WTC11 (cell line): Measurements from ENCODE around the gene SIGLEC1. TPM values are rescaled to one million over a fixed set of nuclear protein-coding genes. Genes with fewer than 3 reads are reported as not detected.

Source experiments
- ATAC-seq: fragments of 200-7000 bp; cut with Tn5 transposase; 2 replicates; pipeline ENCODE4 v1.10.0; 2021; ENCODE audit warnings: mild to moderate bottlenecking, moderate library complexity
- CTCF ChIA-PET: fragments of 300-600 bp; sonication (Branson Sonifier 250); formaldehyde crosslinking; loops from one replicate; lab custom pipeline; 2021; ENCODE audit warnings: antibody characterized with exemption; lab: Charles Lee
- POLR2A ChIA-PET: fragments of 350-600 bp; sonication (Branson Sonifier 250); formaldehyde crosslinking; loops from one replicate; lab custom pipeline; 2021; ENCODE audit warnings: antibody characterized with exemption; lab: Charles Lee
- DNase-seq: peaks from one replicate; pipeline ENCODE4 v3.0.0; 2021; ENCODE audit warnings: low spot score
- H3K27ac Mint-ChIP-seq: 2 replicates; pipeline ENCODE4 v1.8.0; 2021; ENCODE audit warnings: mixed read lengths
- H3K27me3 Mint-ChIP-seq: 2 replicates; pipeline ENCODE4 v1.8.0; 2021; ENCODE audit warnings: low read depth, mild to moderate bottlenecking, moderate library complexity, mixed read lengths
- H3K36me3 Mint-ChIP-seq: 2 replicates; pipeline ENCODE4 v1.8.0; 2021; ENCODE audit warnings: mixed read lengths
- H3K4me1 Mint-ChIP-seq: 2 replicates; pipeline ENCODE4 v1.8.0; 2022; ENCODE audit warnings: mixed read lengths
- H3K4me3 Mint-ChIP-seq: 2 replicates; pipeline ENCODE4 v1.8.0; 2021; ENCODE audit warnings: mild to moderate bottlenecking, moderate library complexity, mixed read lengths
- H3K9me3 Mint-ChIP-seq: 2 replicates; pipeline ENCODE4 v1.8.0; 2021; ENCODE audit warnings: mixed read lengths
- AFF4 ChIP-seq: sonication (generic); formaldehyde crosslinking; IDR thresholded peaks from 2 replicates; pipeline ENCODE4 v1.8.1; 2023; ENCODE audit warnings: mild to moderate bottlenecking, missing genetic modification reagents, borderline replicate concordance
- FOXK1 ChIP-seq: sonication (generic); formaldehyde crosslinking; IDR thresholded peaks from 2 replicates; pipeline ENCODE4 v1.8.0; 2022; ENCODE audit warnings: mild to moderate bottlenecking, moderate library complexity, missing genetic modification reagents
- GTF2I ChIP-seq: fragments of 250-450 bp; sonication (Bioruptor Pico); conservative IDR thresholded peaks from 2 replicates; pipeline ENCODE4 v1.4.0; 2021; ENCODE audit warnings: mild to moderate bottlenecking
- JUN ChIP-seq: sonication (generic); formaldehyde crosslinking; IDR thresholded peaks from 2 replicates; pipeline ENCODE4 v1.8.0; 2023; ENCODE audit warnings: mild to moderate bottlenecking, missing genetic modification reagents
- KAT7 ChIP-seq: sonication (generic); formaldehyde crosslinking; IDR thresholded peaks from 2 replicates; pipeline ENCODE4 v1.8.1; 2023; ENCODE audit warnings: missing genetic modification reagents, mild to moderate bottlenecking, borderline replicate concordance
- ZNF121 ChIP-seq: sonication (generic); formaldehyde crosslinking; IDR thresholded peaks from 2 replicates; pipeline ENCODE4 v1.8.0; 2023; ENCODE audit warnings: missing genetic modification reagents
- ZNF396 ChIP-seq: fragments of 250-450 bp; sonication (Bioruptor Pico); IDR thresholded peaks from 2 replicates; pipeline ENCODE4 v1.8.0; 2021; ENCODE audit warnings: mild to moderate bottlenecking, moderate library complexity, borderline replicate concordance
- total RNA-seq: library from RNA; stranded (reverse); gene quantifications from 3 replicates; pipeline ENCODE4 v1.2.3, GENCODE V29; 2021
- TF ChIP-seq, protein P1 (sequence below): sonication (generic); formaldehyde crosslinking; IDR thresholded peaks from 2 replicates; pipeline ENCODE4 v1.8.1; 2023; ENCODE audit warnings: mild to moderate bottlenecking, missing genetic modification reagents
- TF ChIP-seq, protein P2 (sequence below): sonication (generic); formaldehyde crosslinking; IDR thresholded peaks from 2 replicates; pipeline ENCODE4 v1.8.0; 2023; ENCODE audit warnings: missing genetic modification reagents, mild to moderate bottlenecking, borderline replicate concordance
- TF ChIP-seq, protein P3 (sequence below): sonication (generic); formaldehyde crosslinking; conservative IDR thresholded peaks from 2 replicates; pipeline ENCODE4 v1.8.1; 2022; ENCODE audit warnings: mild to moderate bottlenecking, missing genetic modification reagents
- TF ChIP-seq, protein P4 (sequence below): fragments of 250-450 bp; sonication (Bioruptor Pico); IDR thresholded peaks from 2 replicates; pipeline ENCODE4 v1.9.0; 2021; ENCODE audit warnings: mild to moderate bottlenecking, borderline replicate concordance
- TF ChIP-seq, protein P5 (sequence below): fragments of 250-450 bp; sonication (Bioruptor Pico); IDR thresholded peaks from 2 replicates; pipeline ENCODE4 v2.1.2; 2022; ENCODE audit warnings: mild to moderate bottlenecking, moderate library complexity
- TF ChIP-seq, protein P6 (sequence below): sonication (generic); formaldehyde crosslinking; IDR thresholded peaks from 2 replicates; pipeline ENCODE4 v1.8.0; 2022; ENCODE audit warnings: mild to moderate bottlenecking, missing genetic modification reagents

SIGLEC1 gene
- total RNA-seq, 1 experiment from 2014 or later: 0.04 TPM

DNA sequence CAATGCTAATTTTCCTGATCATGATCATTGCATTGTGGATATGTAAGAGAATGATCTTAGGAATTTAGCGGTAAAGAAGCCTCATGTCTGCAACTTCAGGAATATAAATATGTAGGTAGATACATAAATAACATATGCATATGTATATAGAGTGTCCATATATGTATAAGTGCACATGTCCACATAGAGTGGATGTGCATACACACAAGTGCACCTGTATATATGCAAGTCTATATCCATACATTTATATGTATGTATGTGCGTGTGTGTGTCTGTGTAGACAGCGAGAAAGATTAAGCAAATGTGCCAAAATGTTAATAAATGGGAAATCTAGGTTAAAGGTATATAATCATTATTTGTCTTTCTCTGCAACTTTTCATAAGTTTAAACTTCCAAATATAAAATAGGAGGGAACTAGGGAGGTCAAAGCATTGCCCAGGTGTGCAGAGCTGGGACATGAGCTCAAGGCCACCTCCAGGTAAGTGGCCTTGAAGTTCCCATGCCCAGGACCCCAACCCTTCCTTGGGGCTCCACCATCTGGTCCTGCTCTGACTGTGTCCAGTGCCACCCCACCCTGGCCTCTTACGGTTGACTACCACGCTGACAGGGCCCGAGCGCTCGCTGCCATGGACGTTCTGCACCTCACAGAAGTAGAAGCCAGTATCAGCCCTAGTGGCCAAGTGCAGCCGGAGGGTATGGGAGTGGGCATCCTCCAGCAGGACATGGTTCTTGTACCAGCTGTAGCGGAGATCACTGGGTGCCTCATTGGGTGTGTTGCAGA lies 9.6 kb downstream of the SIGLEC1 start:
- Mint-ChIP-seq H3K27me3 (no peaks in the 10 kb centered on the region), H3K27ac (no peak overlapping the region), H3K9me3 (no peaks in the 10 kb centered on the region), H3K4me3 (no peak overlapping the region), H3K36me3 (no peaks in the 10 kb centered on the region)
- CTCF ChIA-PET: interaction anchor here (0.6 to 2.2 kb wide), 9 partner anchors 8 to 336 kb away, joined by 3 to 10 read pairs (median 4); partner anchors contain the start of genes ADAM33 and ADISSP
- DNase-seq (no peak), ATAC-seq (no peak)
- POLR2A ChIA-PET: no interaction called here
- no peak for TF ChIP-seq GTF2I (CRISPR knock-in tag)
- TF ChIP-seq, protein P1, sequence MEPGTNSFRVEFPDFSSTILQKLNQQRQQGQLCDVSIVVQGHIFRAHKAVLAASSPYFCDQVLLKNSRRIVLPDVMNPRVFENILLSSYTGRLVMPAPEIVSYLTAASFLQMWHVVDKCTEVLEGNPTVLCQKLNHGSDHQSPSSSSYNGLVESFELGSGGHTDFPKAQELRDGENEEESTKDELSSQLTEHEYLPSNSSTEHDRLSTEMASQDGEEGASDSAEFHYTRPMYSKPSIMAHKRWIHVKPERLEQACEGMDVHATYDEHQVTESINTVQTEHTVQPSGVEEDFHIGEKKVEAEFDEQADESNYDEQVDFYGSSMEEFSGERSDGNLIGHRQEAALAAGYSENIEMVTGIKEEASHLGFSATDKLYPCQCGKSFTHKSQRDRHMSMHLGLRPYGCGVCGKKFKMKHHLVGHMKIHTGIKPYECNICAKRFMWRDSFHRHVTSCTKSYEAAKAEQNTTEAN (CRISPR knock-in tag): no peak
- TF ChIP-seq, protein P2, sequence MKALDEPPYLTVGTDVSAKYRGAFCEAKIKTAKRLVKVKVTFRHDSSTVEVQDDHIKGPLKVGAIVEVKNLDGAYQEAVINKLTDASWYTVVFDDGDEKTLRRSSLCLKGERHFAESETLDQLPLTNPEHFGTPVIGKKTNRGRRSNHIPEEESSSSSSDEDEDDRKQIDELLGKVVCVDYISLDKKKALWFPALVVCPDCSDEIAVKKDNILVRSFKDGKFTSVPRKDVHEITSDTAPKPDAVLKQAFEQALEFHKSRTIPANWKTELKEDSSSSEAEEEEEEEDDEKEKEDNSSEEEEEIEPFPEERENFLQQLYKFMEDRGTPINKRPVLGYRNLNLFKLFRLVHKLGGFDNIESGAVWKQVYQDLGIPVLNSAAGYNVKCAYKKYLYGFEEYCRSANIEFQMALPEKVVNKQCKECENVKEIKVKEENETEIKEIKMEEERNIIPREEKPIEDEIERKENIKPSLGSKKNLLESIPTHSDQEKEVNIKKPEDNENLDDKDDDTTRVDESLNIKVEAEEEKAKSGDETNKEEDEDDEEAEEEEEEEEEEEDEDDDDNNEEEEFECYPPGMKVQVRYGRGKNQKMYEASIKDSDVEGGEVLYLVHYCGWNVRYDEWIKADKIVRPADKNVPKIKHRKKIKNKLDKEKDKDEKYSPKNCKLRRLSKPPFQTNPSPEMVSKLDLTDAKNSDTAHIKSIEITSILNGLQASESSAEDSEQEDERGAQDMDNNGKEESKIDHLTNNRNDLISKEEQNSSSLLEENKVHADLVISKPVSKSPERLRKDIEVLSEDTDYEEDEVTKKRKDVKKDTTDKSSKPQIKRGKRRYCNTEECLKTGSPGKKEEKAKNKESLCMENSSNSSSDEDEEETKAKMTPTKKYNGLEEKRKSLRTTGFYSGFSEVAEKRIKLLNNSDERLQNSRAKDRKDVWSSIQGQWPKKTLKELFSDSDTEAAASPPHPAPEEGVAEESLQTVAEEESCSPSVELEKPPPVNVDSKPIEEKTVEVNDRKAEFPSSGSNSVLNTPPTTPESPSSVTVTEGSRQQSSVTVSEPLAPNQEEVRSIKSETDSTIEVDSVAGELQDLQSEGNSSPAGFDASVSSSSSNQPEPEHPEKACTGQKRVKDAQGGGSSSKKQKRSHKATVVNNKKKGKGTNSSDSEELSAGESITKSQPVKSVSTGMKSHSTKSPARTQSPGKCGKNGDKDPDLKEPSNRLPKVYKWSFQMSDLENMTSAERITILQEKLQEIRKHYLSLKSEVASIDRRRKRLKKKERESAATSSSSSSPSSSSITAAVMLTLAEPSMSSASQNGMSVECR (CRISPR knock-in tag): no peak
- TF ChIP-seq, all 79 proteins: peak for 0
- no peaks in the 10 kb centered on the region for H3K4me1 Mint-ChIP-seq

- Mint-ChIP-seq H3K36me3 (no peaks in the 10 kb centered on the region), H3K27me3 (no peaks in the 10 kb centered on the region)
- CTCF ChIA-PET: interaction anchor here (0.7 to 8.0 kb wide), 4 partner anchors 9 to 50 kb away, joined by 3 to 70 read pairs (median 46); no protein-coding TSS in a partner anchor
- TF ChIP-seq, protein P3, sequence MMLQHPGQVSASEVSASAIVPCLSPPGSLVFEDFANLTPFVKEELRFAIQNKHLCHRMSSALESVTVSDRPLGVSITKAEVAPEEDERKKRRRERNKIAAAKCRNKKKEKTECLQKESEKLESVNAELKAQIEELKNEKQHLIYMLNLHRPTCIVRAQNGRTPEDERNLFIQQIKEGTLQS (CRISPR knock-in tag): no peak
- no peak for TF ChIP-seq JUN (CRISPR knock-in tag)
- TF ChIP-seq, protein P4, sequence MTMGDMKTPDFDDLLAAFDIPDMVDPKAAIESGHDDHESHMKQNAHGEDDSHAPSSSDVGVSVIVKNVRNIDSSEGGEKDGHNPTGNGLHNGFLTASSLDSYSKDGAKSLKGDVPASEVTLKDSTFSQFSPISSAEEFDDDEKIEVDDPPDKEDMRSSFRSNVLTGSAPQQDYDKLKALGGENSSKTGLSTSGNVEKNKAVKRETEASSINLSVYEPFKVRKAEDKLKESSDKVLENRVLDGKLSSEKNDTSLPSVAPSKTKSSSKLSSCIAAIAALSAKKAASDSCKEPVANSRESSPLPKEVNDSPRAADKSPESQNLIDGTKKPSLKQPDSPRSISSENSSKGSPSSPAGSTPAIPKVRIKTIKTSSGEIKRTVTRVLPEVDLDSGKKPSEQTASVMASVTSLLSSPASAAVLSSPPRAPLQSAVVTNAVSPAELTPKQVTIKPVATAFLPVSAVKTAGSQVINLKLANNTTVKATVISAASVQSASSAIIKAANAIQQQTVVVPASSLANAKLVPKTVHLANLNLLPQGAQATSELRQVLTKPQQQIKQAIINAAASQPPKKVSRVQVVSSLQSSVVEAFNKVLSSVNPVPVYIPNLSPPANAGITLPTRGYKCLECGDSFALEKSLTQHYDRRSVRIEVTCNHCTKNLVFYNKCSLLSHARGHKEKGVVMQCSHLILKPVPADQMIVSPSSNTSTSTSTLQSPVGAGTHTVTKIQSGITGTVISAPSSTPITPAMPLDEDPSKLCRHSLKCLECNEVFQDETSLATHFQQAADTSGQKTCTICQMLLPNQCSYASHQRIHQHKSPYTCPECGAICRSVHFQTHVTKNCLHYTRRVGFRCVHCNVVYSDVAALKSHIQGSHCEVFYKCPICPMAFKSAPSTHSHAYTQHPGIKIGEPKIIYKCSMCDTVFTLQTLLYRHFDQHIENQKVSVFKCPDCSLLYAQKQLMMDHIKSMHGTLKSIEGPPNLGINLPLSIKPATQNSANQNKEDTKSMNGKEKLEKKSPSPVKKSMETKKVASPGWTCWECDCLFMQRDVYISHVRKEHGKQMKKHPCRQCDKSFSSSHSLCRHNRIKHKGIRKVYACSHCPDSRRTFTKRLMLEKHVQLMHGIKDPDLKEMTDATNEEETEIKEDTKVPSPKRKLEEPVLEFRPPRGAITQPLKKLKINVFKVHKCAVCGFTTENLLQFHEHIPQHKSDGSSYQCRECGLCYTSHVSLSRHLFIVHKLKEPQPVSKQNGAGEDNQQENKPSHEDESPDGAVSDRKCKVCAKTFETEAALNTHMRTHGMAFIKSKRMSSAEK: no peak
- no peak for TF ChIP-seq AFF4 (CRISPR knock-in tag)
- no peak for TF ChIP-seq ZNF396 (CRISPR knock-in tag)
- no peak for TF ChIP-seq ZNF121 (CRISPR knock-in tag)
- no peak for TF ChIP-seq KAT7 (CRISPR knock-in tag)
- TF ChIP-seq, protein P5, sequence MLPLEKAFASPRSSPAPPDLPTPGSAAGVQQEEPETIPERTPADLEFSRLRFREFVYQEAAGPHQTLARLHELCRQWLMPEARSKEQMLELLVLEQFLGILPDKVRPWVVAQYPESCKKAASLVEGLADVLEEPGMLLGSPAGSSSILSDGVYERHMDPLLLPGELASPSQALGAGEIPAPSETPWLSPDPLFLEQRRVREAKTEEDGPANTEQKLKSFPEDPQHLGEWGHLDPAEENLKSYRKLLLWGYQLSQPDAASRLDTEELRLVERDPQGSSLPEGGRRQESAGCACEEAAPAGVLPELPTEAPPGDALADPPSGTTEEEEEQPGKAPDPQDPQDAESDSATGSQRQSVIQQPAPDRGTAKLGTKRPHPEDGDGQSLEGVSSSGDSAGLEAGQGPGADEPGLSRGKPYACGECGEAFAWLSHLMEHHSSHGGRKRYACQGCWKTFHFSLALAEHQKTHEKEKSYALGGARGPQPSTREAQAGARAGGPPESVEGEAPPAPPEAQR (CRISPR knock-in tag): no peak
- TF ChIP-seq, protein P6, sequence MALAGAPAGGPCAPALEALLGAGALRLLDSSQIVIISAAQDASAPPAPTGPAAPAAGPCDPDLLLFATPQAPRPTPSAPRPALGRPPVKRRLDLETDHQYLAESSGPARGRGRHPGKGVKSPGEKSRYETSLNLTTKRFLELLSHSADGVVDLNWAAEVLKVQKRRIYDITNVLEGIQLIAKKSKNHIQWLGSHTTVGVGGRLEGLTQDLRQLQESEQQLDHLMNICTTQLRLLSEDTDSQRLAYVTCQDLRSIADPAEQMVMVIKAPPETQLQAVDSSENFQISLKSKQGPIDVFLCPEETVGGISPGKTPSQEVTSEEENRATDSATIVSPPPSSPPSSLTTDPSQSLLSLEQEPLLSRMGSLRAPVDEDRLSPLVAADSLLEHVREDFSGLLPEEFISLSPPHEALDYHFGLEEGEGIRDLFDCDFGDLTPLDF (CRISPR knock-in tag): no peak
- no peak for TF ChIP-seq FOXK1 (CRISPR knock-in tag)
Measured at GRCh38 chr20:3701061-3701998, 11.1 kb downstream of the SIGLEC1 start.

More at GRCh38 chr20:3701061-3701998, 11.1 kb downstream of the SIGLEC1 start:
- no peaks in the 10 kb centered on the region for H3K9me3 Mint-ChIP-seq
- DNase-seq: no peak
- H3K4me1 Mint-ChIP-seq: no peaks in the 10 kb centered on the region
- no peak overlapping the region for H3K4me3 Mint-ChIP-seq
- ATAC-seq: no peak
- H3K27ac Mint-ChIP-seq: no peak overlapping the region
- POLR2A ChIA-PET: no interaction called here
